K562 (cell line): ENCODE results near the gene LST1. TPM values are rescaled to one million over a fixed set of nuclear protein-coding genes. Genes with fewer than 3 reads are reported as not detected.
A peak's percentile ranks its signal among the peaks of the same experiment; 100 is the strongest.

Experiments used
- E2F8 ChIP-seq: fragments of 450-650 bp; IDR thresholded peaks from 2 replicates; pipeline ENCODE4 v1.7.1; 2018; ENCODE audit warnings: mild to moderate bottlenecking, low read depth; ENCODE audit not compliant: partially characterized antibody
- EP300 ChIP-seq: IDR thresholded peaks from 2 replicates; pipeline ENCODE4 v1.6.1; 2012; ENCODE audit warnings: low read length, improper control_type of control experiment
- ESRRA ChIP-seq: fragments of 450-650 bp; IDR thresholded peaks from 2 replicates; pipeline ENCODE4 v1.6.1; 2014; ENCODE audit warnings: low read depth, mild to moderate bottlenecking, moderate library complexity, borderline replicate concordance
- GABPA ChIP-seq: fragments of 200-800 bp; sonication (Bioruptor generic); conservative IDR thresholded peaks from 2 replicates; pipeline ENCODE4 v1.6.1; 2016; ENCODE audit warnings: low read depth, missing genetic modification characterization, missing compliant biosample characterization
- GABPB1 ChIP-seq: sonication (generic); formaldehyde crosslinking; IDR thresholded peaks from 2 replicates; pipeline ENCODE4 v1.8.0; 2022; ENCODE audit warnings: mild to moderate bottlenecking, missing genetic modification reagents
- GATAD2A ChIP-seq: fragments of 450-650 bp; IDR thresholded peaks from 2 replicates; pipeline ENCODE4 v1.6.1; 2017
- HDAC1 ChIP-seq, 2 experiments: fragments of 450-650 bp; IDR thresholded peaks; 2 replicates each; pipeline ENCODE4 v1.6.1; 2016 to 2017; ENCODE audit warnings: inconsistent platforms in 1 of 2, mild to moderate bottlenecking in 1 of 2, moderate library complexity in 1 of 2
- KLF16 ChIP-seq: IDR thresholded peaks from 2 replicates; pipeline ENCODE4 v1.6.1; 2016; ENCODE audit warnings: antibody characterized with exemption
- MBD2 ChIP-seq: sonication (generic); IDR thresholded peaks from 2 replicates; pipeline ENCODE4 v1.6.1; 2016; ENCODE audit warnings: low read depth, borderline replicate concordance
- MEF2D ChIP-seq: conservative IDR thresholded peaks from 2 replicates; pipeline ENCODE4 v1.6.1; 2016; ENCODE audit warnings: low read depth, missing genetic modification characterization, missing compliant biosample characterization
- NBN ChIP-seq: fragments of 450-650 bp; IDR thresholded peaks from 2 replicates; pipeline ENCODE4 v1.6.1; 2016; ENCODE audit warnings: low read depth, mild to moderate bottlenecking
- NFIC ChIP-seq: fragments of 450-650 bp; IDR thresholded peaks from 2 replicates; pipeline ENCODE4 v1.6.1; 2017; ENCODE audit warnings: mild to moderate bottlenecking, inconsistent platforms
- NFRKB ChIP-seq: fragments of 450-650 bp; IDR thresholded peaks from 2 replicates; pipeline ENCODE4 v1.6.1; 2016; ENCODE audit warnings: low read depth
- NR1H2 ChIP-seq: sonication (generic); formaldehyde crosslinking; IDR thresholded peaks from 2 replicates; pipeline ENCODE4 v1.4.0; 2020; ENCODE audit warnings: mild to moderate bottlenecking, missing genetic modification reagents
- PHF8 ChIP-seq: fragments of 200-600 bp; sonication (generic); IDR thresholded peaks from 2 replicates; pipeline ENCODE4 v1.6.1; 2012; ENCODE audit warnings: mixed run types, mild to moderate bottlenecking, inconsistent platforms, low read length, moderate library complexity, borderline replicate concordance
- POLR2AphosphoS5 ChIP-seq: IDR thresholded peaks from 2 replicates; pipeline ENCODE4 v1.6.1; 2011; ENCODE audit warnings: mild to moderate bottlenecking, low read depth, low read length, moderate library complexity; ENCODE audit not compliant: control insufficient read depth, insufficient read depth
- RBM17 ChIP-seq: fragments of 200-400 bp; formaldehyde crosslinking; IDR thresholded peaks from 2 replicates; pipeline ENCODE4 v1.6.1; 2017; ENCODE audit warnings: low read depth, mild to moderate bottlenecking, low read length, borderline replicate concordance
- RCOR1 ChIP-seq, 2 experiments: IDR thresholded peaks; 2 replicates each; pipeline ENCODE4 v1.6.1; 2012; ENCODE audit warnings: low read depth in 2 of 2, low read length in 2 of 2, borderline replicate concordance in 1 of 2, improper control_type of control experiment in 1 of 2
- RNF2 ChIP-seq: sonication (generic); IDR thresholded peaks from 2 replicates; pipeline ENCODE4 v1.6.1; 2016
- SOX6 ChIP-seq: fragments of 450-650 bp; IDR thresholded peaks from 2 replicates; pipeline ENCODE4 v1.6.1; 2014; ENCODE audit warnings: mild to moderate bottlenecking
- TAF15 ChIP-seq: fragments of 200-400 bp; formaldehyde crosslinking; IDR thresholded peaks from 2 replicates; pipeline ENCODE4 v1.6.1; 2017; ENCODE audit warnings: mild to moderate bottlenecking, low read depth, low read length, moderate library complexity
- TEAD2 ChIP-seq: fragments of 450-650 bp; IDR thresholded peaks from 2 replicates; pipeline ENCODE4 v1.6.1; 2016; ENCODE audit warnings: missing genetic modification characterization, control low read depth, missing compliant biosample characterization
- ZKSCAN1 ChIP-seq: fragments of 150-350 bp; IDR thresholded peaks from 2 replicates; pipeline ENCODE4 v1.6.1; 2016; ENCODE audit warnings: low read depth, low read length
- ZNF23 ChIP-seq: fragments of 250-450 bp; sonication (Bioruptor Pico); IDR thresholded peaks from 2 replicates; pipeline ENCODE4 v1.4.0; 2020; ENCODE audit warnings: mild to moderate bottlenecking
- ZNF668 ChIP-seq: fragments of 250-450 bp; sonication (Bioruptor Pico); IDR thresholded peaks from 2 replicates; pipeline ENCODE4 v1.8.0; 2022; ENCODE audit warnings: mild to moderate bottlenecking, inconsistent platforms
- ZSCAN32 ChIP-seq: fragments of 450-650 bp; formaldehyde crosslinking; IDR thresholded peaks from 2 replicates; pipeline ENCODE4 v1.4.0; 2020; ENCODE audit warnings: mild to moderate bottlenecking, moderate library complexity
- polyA plus RNA-seq, 8 experiments: library from polyadenylated mRNA; depleted of rRNA in 4 of 8; stranded (reverse) in 5 of 8; unstranded in 3 of 8; fragments of >200 nt; fragmentation: Nextera tagmentation in 2 of 8; fragmentation: Illumina TruSeq in 1 of 8; extraction: Ambion mirVana in 2 of 8; extraction: Trizol in 1 of 8; gene quantifications; 2 replicates each; pipeline versions ENCODE4 v1.2.1 to v1.2.3, GENCODE V29; 2011 to 2014; ENCODE audit warnings: inconsistent platforms in 1 of 8, missing spikeins in 1 of 8
- total RNA-seq, 7 experiments: library from RNA; depleted of rRNA in 6 of 7; stranded (reverse); fragments of >200 nt in 6 of 7; fragmentation: Illumina TruSeq in 2 of 7; extraction: Trizol in 2 of 7; gene quantifications; 2 replicates each; pipeline versions ENCODE4 v1.2.1 to v1.2.3, GENCODE V29; 2011 to 2021; ENCODE audit warnings: low replicate concordance in 1 of 7
- TF ChIP-seq, protein P1 (sequence below), 2 experiments: fragments of 450-650 bp in 1 of 2; sonication (generic) in 1 of 2; formaldehyde crosslinking in 1 of 2; IDR thresholded peaks in 1 of 2; conservative IDR thresholded peaks in 1 of 2; 2 replicates each; pipeline versions ENCODE4 v1.6.1 to v1.8.1; 2016 to 2023; ENCODE audit warnings: mild to moderate bottlenecking in 2 of 2, moderate library complexity in 2 of 2, inconsistent platforms in 1 of 2, missing genetic modification reagents in 1 of 2

Gene LST1
- total and polyA plus RNA-seq, 9 of the 15 experiments (the other 6 are each of a cell fraction or from before 2014, with no cell fraction given), result 0.82 to 7.8 (median 1.7) TPM

DNA sequence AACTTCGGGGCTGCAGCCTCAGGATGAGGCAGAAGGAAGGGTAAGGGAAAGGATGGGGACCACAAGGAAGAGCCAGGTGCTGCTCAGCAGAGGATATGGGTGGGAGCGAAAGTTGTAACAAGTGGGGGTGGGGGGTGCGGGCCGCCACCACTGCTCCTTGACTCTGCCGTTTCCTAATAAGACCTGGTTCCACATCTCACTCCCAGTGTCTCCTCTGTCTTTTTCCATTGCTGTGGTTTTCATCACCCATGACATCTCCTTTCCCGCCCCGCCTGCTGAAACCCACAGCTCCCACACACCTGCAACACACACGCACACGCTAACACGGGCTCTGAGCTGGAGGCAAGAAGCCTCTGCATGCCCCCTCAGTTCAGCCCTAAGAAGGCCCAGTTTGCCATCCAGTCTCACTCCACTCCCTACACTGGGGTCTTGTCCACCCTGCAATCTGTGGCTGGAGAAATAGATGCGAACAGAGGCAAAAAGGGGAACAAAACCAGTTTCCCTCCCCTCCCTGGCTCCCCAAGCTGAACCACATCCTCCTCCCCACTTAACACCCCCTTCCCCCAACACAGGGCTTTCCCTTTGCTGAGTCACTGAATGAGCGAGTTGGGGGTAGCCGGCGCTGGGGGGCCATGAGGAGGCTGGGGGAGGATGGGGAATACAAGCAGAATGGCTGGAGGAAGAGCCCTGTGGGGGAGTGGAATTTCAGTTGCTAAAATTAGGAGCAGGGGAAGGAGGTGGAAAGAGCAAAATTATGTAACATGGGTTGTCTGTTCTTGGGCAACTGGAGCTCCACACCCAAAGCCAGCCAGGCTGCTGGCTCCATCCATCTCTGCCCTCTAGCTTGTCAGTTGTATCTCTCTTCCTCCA is 27.2 kb upstream of the LST1 start (continued):
- TF ChIP-seq RBM17 (no peak), ZNF668 (CRISPR knock-in tag) (no peak), POLR2AphosphoS5 (0 out of 2 replicates have a peak, but pooled peaks have one; percentile 50), GATAD2A (no peak), ESRRA (0 out of 2 replicates have a peak, but pooled peaks have one; percentile 10), HDAC1 (IDR thresholded peaks at IDR 0.05) (peak in 1 of 2 experiments; percentile 47; a peak in 1 of 4 replicates), E2F8 (peak; percentile 46), KLF16 (peak; percentile 65), GABPB1 (CRISPR knock-in tag) (peak; percentile 70), RCOR1 (IDR thresholded peaks at IDR 0.05; ENCODE audit: borderline replicate concordance in 1 of 2, low read depth in 2 of 2, low read length in 2 of 2) (peak in 1 of 2 experiments; percentile 39; a peak in 2 of 4 replicates), ZKSCAN1 (no peak), TAF15 (no peak), GABPA (peak; percentile 67), NFRKB (0 out of 2 replicates have a peak, but pooled peaks have one; percentile 12), MEF2D (tag) (peak; percentile 96), ZSCAN32 (CRISPR knock-in tag) (no peak), EP300 (peak; percentile 28), NFIC (0 out of 2 replicates have a peak, but pooled peaks have one; percentile 21), ZNF23 (CRISPR knock-in tag) (no peak), RNF2 (peak; percentile 94; the same call in 1 of the 2 replicates), MBD2 (peak; percentile 33; the same call in 1 of the 2 replicates), PHF8 (no peak), NBN (peak; percentile 36; the same call in 1 of the 2 replicates), SOX6 (0 out of 2 replicates have a peak, but pooled peaks have one; percentile 8), NR1H2 (CRISPR knock-in tag) (no peak), TEAD2 (tag) (no peak)
- TF ChIP-seq, protein P1, sequence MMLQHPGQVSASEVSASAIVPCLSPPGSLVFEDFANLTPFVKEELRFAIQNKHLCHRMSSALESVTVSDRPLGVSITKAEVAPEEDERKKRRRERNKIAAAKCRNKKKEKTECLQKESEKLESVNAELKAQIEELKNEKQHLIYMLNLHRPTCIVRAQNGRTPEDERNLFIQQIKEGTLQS (IDR thresholded peaks at IDR 0.05), result peak; percentile 65; the same call in 1 of the 2 replicates
- TF ChIP-seq, protein P1 (CRISPR knock-in tag; conservative IDR thresholded peaks at IDR 0.05), result no peak
